Measurements from ENCODE around the gene NRROS.

Gene NRROS

DNA sequence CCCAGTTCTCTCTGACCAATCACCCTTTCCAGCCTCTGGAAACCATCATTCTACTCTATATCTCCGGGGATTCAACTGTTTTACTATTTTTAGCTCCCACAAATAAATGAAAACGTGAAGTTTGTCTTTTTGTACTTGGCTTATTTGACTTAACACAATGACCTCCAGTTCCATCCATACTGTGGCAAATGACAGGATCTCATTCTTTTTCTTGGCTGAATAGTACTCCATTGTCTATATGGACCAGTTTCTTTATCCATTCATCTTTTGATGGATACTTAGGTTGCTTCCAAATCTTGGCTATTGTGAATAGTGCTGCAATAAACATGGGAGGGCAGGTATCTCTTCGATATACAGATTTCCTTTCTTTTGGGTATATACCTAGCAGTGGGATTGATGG lies 34.1 kb downstream of the NRROS start:
- no peak for DNase-seq

DNA sequence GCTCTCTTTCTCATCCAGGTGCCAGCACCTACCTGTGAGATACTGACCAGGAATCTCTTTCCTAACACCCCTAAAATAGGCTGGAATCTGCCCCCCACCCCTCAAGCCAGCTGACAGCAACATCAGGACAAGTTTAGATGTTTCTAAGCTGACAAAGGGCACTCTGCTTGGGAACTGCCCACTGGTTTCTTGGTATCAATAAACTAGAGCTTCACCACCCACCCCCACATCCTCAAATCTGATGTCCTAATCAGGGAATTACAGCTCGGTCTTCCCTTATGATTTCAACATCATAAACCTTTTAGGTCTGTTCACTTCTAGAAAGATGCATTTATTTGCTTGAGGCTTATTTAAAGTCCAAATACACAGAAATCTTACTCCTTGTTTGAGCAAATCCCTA lies 37.9 kb downstream of the NRROS start:
- no peak for DNase-seq

DNA sequence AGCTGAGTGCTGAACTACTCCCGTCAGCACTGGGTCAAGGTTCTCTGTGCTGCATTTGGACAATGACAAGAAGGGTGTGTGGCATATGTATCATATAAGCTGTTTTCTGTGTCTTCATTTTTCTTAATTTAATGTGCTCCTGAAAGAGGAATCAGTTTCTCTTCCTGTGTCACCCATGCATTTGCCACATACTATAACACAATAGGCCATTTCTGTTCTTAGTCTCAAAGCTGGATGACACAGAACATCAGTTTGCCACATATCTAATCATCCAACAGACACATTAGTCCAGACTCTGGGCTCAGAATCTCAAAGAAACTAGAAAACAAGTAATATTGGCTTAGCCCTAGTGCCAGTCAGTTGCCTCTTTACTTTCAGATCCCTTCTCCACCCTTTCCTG lies 38.4 kb downstream of the NRROS start:
- DNase-seq: no peak

DNA sequence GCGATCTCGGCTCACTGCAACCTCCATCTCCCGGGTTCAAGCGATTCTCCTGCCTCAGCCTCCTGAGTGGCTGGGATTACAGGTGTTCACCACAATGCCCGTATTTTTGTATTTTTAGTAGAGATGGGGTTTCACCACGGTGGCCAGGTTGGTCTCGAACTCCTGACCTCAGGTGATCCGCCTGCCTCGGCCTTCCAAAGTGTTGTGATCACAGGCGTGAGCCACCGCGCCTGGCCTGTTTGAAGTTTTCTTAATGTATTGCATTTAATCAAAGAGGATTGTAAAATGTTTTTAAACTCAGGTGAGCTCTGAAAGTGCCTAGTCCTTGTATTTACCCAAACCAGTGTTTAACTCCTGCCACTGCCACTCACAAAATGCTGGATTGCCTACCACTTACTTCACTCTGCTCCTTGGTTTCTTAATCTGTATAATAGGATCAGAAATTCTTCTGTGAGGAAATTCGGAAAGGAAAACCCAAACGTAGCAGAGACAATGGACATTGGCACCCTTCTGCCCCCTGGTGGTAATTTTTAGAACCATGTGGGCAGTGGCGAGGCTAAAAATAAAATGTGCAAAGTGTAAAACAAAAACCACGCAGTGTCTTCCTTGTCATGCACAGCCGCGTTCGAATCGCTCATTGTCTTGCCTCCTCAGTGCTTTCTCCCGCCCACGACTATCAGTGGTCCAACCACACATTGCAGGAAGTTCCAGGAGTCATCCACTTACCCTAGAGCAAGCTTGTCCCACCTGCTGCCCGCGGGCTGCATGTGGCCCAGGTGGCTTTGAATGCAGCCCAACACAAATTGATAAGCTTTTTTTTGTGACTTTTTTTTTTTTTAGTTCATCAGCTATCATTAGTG lies 45.3 kb downstream of the NRROS start:
- DNase-seq: peak in 50 of 58 donors; percentile 2 to 63 (median 23)

DNA sequence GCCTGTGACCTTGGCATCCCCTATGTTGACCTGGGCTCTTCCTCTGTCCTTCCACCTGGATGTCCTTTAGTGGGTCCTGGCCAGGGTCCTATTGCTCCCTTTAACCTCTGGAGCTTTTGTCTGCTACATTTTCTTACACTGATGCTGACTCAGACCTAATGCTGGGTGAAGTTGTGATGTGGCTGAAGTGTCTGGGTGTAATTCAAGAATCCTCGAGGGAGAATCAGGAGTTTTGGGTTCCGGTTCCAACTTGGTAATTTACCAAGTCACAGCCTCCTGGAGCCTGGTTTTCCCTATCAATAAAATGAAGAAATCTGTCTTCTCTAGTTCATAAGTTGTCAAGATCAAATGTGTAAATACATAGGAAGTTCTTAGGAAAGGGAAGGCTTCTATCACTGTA lies 46.9 kb downstream of the NRROS start:
- DNase-seq: no peak

DNA sequence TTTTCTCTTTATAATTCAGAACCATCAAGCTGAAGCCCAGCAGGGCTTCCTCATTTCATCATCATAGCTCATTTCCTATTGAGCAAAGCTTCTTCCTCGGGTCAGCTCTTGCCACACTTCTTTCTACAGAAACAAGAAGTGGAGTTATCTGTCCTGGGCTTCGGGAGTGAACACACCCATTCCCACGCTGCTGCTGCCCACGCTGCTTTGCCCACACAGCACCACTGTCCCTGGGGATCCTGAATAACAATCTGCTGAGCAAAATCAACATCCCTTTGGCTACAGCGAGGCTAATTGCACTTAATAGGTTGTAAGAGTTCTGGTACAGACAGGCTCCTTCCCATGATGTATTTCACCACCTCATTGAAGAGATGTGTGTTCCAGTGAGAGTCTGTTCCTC lies 48.9 kb downstream of the NRROS start:
- DNase-seq: peak in 4 of 58 donors; percentile 2 to 30 (median 15)

DNA sequence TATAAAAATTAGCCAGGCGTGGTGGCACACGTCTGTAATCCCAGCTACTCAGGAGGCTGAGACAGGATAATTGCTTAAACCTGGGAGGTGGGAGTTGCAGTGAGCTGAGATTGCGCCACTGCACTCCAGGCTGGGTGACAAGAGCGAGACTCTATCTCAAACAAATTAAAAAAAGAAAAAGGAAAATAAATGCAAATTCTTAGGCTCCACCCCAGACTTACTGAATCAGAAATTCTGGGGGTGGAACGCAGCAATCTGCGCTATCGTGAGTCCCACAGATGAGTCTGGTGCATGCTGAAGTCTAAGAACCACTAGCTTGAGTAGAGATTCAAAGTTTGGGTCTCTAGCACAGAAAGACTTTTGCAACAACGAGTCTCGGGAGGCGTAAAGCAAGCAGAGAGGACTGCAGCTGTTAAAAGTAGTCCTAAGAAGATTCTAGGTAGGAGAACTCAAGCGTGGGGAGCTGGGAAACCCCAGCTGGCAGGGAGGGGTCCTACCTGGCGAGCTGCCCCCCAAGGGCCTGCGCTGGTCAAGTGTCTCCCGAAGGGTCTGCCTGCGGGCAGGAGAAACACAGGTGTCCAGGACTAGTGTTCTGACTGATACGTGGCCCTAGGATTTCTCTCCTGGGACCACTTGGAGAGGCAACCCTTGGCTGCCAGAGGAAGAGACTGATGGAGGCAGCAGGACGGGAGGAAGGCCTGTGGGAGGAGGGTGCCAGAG lies 50.6 kb downstream of the NRROS start:
- peak in 1 of 58 donors; percentile 7 for DNase-seq

DNA sequence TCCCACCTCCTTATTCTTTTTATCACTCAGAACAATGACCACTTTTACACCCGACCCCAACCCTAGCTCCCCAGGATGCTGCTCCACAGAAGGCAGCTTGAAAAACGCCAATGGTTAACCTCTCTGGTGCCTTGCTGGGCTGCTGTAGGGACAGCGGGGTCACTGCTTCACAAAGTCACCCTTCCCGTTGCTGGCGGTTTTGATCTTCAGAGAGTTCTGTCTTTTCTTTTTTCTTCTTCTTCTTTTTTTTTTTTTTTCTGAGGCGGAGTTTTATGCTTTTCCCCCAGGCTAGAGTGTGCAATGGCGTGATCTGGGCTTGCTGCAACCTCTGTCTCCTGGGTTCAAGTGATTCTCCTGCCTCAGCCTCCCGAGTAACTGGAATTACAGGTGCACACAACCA lies 51.9 kb downstream of the NRROS start:
- DNase-seq: no peak

DNA sequence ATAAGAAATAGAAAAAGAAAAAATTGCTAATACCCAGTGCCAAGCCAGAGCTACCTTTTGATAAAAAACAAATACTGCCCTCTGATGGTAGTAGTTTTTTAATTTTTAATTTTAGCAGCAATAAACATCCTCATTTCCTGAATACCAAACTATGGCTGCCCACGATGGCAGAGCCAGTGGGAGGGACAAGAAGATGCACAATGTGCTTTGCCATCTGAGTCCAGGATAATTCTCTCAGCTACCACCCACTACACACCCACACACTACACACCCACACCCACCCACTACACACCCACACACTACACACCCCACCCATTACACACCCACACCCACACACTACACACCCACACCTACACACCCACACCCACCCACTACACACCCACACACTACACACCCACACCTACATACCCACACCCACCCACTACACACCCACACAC lies 54.7 kb downstream of the NRROS start:
- DNase-seq: no peak

DNA sequence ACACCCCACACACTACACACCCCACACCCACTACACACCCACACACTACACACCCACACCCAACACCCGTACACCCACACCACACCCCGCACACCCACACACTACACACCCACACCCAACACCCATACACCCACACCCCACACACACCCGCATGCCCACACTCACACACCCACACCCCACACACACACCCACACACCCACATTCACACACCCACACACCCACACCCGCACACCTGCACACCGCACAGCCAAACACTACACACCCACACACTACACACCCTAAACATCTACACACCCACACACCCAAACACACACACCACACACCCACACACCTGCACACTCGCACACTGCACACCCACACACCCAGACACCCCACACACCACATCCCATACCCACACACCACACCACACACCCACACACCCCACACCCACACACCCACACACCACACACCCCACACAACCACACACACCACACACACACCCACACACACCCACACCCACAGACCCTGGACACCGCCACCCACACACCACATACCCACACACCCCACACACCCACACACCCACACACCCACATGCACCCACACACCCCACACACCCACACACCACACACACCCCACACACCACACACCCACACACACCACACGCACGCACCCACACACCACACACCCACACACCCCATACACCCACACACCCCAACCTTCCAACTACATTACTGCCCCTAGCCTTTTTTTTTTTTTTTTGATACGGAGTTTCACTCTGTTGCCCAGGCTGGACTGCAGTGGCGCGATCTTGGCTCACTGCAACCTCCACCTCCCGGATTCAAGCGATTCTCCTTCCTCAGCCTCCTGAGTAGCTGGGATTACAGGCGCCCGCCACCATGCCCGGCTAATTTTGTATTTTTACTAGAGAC lies 55.7 kb downstream of the NRROS start:
- DNase-seq: peak in 2 of 58 donors; percentile 13 to 75

DNA sequence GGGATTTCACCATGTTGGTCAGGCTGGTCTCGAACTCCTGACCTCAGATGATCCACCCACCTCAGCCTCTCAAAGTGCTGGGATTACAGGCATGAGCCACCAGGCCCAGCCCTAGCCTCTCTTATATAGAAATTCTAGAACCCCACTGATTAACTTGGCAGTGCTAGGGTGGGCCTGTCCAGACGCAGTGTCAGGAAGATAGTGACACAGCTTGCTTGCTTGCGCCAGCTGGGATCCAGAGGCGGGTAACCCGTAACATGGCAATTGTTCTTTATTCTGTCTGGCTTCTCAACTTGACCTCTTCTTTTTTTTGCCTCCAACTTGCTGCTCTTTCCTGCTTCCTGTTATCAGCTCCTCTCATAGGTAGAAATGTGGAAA lies 56.3 kb downstream of the NRROS start:
- DNase-seq: no peak

DNA sequence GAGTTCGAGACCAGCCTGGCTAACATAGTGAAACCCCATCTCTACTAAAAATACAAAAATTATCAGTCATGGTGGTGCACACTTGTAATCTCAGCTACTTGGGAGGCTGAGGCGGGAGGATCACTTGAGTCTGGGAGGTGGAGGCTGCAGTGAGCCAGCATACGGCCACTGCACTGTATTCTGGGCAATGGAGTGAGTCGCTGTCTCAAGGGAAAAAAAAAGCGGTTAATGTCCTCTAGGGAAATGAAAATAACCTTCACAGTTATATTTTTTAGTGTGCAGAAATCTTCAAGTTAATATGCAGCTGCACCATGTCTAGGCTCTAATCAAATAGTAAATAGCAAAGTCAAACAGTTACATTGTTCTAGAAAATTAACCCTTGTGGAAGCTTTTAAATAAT lies 57.8 kb downstream of the NRROS start:
- DNase-seq: no peak

DNA sequence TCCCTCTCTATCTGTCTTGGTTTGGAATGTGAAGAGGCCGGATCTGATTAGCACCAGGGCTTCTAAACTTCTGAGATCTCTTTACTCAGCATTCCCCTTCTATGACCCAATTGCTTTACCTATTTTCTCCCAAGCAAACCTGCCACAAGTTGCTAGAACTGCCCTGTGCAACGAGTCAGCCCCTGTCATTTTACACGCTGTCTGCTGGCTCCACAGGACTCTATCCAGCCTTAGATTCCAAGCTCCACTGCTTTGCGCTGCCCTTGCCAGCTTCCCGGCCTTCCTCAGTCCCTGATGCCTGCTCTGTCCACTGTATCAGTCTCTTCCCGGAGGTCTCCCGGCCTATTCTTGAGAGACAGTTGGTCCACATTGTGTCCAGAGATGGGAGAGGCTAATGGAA lies 60.3 kb downstream of the NRROS start:
- DNase-seq: no peak

DNA sequence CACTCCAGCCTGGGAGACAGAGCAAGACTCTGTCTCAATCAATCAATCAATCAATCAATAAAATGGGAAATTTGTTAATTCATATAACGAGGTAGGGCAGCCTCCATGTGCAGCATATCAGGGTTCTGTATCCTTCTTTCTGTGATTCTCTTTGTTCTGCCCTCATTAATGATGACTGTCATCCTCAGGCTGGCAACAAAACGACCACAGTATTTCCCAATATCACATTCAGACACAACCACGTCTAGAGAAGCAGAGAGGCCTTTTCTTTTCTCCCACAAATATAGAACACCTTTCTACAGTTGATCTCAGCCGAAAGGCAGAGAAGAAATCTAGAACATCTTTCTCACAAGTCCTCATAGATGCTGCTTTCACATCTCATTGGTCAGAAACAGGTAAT lies 61.3 kb downstream of the NRROS start:
- no peak for DNase-seq

DNA sequence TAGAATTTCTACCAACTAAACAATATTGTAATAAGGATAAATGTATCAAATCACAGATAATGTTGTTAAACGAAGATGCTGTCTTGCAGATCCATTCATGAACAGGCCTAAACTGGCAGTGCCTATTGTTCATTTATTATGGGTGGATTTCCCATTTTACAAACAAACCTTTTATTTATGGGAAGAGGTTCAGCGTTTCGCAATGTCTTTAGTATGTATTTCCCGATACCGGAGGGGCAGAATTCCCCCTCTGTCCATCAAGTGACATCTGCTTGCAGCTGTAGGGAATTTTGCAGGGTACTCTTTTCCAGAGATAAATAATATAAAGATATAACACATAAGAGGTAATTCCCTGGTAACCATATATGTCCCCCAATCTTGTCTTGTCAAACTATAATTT lies 66.8 kb downstream of the NRROS start:
- DNase-seq: no peak

DNA sequence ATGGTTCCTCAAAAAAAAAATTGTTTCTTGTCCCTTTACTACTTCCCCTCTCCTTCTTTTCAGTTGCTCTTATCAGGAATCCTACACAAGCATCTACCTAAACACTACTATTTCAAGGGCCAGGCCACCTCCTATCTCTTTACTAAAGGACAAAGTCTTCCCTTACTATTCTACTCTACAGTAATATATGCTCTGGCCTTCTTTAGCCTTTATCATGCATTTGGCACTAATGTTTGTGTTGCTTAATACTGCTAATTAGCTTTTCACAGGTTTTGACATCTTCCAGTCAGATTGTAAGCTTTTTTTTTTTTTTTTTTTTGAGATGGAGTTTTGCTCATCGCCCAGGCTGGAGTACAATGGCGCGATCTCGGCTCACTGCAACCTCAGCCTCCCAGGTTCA lies 67.2 kb downstream of the NRROS start:
- no peak for DNase-seq

DNA sequence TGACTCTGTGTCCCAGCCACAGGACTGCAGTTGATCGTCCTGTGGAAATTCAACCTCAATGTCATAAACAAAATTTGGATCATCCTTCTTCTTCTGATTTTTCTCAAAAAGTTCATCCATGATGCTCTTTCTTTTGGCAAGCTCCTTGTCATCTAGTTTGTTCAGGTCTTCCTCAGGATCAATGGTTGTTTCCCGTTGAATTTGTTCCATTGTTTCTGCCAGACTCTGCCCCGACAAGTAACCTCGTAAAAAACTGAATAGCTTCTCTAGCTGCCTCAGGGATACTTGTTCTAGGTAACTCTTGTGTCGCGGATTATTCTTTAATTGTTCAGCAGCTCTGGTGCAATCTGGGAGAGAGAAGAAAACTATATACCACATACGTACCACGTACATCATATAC lies 68.1 kb downstream of the NRROS start:
- DNase-seq: no peak

DNA sequence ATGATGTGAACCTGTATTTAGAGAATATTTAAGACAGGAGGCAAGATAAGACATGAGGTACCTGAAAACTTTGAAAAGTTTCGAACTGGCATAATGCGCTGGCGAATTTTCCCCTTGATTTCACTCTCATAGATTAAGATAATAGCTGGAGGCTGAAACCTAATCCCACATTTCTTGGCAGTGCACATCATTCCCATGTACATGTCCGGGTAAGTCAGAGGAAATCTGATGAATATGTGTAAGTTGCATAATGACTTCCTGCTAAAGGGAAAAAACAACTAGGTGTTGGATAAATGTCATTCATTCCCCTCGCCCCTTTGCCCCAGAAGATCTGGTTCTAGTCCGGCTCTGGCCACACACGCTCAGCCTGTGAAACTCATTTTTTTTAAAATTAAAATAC lies 69.0 kb downstream of the NRROS start:
- DNase-seq: no peak

Measured in anterior cingulate cortex (tissue), 58 donors.